Adrenal gland (tissue), 5 donors: ENCODE data around the gene HLA-DQB1.

Experiments used
- POLR2A ChIP-seq, 2 donors: fragments of 450-650 bp; IDR thresholded peaks; one replicate each; pipeline ENCODE4 v1.6.1; 2017; ENCODE audit warnings: antibody characterized with exemption in 2 of 2, mild to moderate bottlenecking in 2 of 2, moderate library complexity in 1 of 2
- TF ChIP-seq, protein P1 (sequence below), 6 experiments: fragments of 450-650 bp in 4 of 6; fragments of 200-600 bp in 2 of 6; sonication (generic) in 1 of 6; IDR thresholded peaks; 1 replicate in 5 of 6; 2 replicates in 1 of 6; pipeline versions ENCODE4 v1.5.1 to v1.8.0; 2016 to 2021; ENCODE audit warnings: antibody characterized with exemption in 6 of 6, mild to moderate bottlenecking in 2 of 6, moderate library complexity in 1 of 6
- donor health status: DM: no; HTN: no; CAD: no.

DNA sequence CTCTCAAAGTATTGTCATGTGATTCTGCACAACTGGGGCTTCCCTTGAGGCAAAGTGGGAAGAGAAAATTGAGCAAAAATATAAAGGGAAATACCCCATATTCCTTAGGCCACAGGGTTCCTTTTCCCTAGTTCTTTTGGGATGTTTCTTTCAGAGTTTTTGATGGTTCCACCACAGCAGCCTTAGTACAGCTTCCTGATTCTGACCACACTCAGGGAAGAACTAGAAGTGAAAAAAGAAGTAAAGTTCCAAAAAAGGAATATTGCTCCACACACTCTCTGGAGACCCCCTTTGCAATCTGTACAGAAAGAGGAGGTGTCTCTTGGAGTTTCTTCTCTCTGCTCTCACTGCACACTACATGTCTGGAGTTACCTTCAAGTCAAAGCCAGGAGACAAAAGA, 46.8 kb upstream of the HLA-DQB1 start:
- TF ChIP-seq POLR2A (IDR thresholded peaks at IDR 0.05), result no peak
- TF ChIP-seq, protein P1, sequence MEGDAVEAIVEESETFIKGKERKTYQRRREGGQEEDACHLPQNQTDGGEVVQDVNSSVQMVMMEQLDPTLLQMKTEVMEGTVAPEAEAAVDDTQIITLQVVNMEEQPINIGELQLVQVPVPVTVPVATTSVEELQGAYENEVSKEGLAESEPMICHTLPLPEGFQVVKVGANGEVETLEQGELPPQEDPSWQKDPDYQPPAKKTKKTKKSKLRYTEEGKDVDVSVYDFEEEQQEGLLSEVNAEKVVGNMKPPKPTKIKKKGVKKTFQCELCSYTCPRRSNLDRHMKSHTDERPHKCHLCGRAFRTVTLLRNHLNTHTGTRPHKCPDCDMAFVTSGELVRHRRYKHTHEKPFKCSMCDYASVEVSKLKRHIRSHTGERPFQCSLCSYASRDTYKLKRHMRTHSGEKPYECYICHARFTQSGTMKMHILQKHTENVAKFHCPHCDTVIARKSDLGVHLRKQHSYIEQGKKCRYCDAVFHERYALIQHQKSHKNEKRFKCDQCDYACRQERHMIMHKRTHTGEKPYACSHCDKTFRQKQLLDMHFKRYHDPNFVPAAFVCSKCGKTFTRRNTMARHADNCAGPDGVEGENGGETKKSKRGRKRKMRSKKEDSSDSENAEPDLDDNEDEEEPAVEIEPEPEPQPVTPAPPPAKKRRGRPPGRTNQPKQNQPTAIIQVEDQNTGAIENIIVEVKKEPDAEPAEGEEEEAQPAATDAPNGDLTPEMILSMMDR (IDR thresholded peaks at IDR 0.05), result no peak
